Ishikawa (cell line): Measurements from ENCODE around the gene TSHB.

ENCODE experiments used
- EGR1 ChIP-seq: IDR thresholded peaks from 2 replicates; pipeline ENCODE4 v1.6.1; 2012
- EP300 ChIP-seq: IDR thresholded peaks from 2 replicates; pipeline ENCODE4 v1.6.1; 2012; ENCODE audit warnings: borderline replicate concordance
- YY1 ChIP-seq: IDR thresholded peaks from 2 replicates; pipeline ENCODE4 v1.6.1; 2012; ENCODE audit warnings: low read depth

DNA sequence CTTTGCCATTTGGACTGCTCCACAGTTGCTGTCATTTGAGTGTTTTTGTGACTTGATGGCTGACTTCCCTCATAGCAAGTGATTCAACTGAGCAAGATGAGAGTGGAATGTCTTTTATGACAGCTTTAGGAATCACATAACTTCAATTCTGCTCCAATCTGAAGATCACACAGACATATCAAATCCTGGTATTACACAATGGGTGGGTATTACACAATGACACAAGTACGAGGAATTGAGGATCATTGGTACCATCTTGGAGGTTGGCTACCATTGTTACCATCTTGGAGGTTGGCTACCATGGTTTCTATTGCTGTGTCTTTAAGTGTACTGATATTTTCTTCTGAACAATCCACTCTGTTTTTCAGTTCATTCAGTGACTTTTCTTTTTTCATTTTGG, 8.5 kb upstream of the TSHB start:
- TF ChIP-seq EP300: no peak
- no peak for TF ChIP-seq YY1
- TF ChIP-seq EGR1: no peak
